Measurements from ENCODE around the gene CAPNS1.

GRCh38 chr19:36160821-36161596 is 21.1 kb downstream of the CAPNS1 start:
- no peak for TF ChIP-seq POLR2A (IDR thresholded peaks at IDR 0.05)
- TF ChIP-seq CTCF (IDR thresholded peaks at IDR 0.05 in 4 of 5, conservative IDR thresholded peaks at IDR 0.05 in 1 of 5) = no peak

All from gastrocnemius medialis (tissue), 4 donors.